Panc1 (cell line): Measurements from ENCODE around the gene RGS12. TPM values are rescaled to one million over a fixed set of nuclear protein-coding genes. Genes with fewer than 3 reads are reported as not detected.

Experiments
- ATAC-seq: fragments of 200-7000 bp; cut with Tn5 transposase; 2 replicates; pipeline ENCODE4 v1.9.1; 2020; ENCODE audit warnings: mild to moderate bottlenecking, moderate library complexity
- BruUV-seq: library from RNA; stranded (reverse); fragments of 400-500 nt; replicated peaks from 2 replicates; lab custom pipeline; 2021; lab: Mats Ljungman, UMichigan
- CTCF ChIA-PET: fragments of 300-600 bp; sonication (Branson Sonifier 250); formaldehyde crosslinking; loops from one replicate; lab custom pipeline; 2022; ENCODE audit warnings: antibody characterized with exemption; lab: Charles Lee
- POLR2A ChIA-PET: fragments of 300-600 bp; sonication (Branson Sonifier 250); formaldehyde crosslinking; loops from one replicate; lab custom pipeline; 2022; ENCODE audit warnings: antibody characterized with exemption; lab: Charles Lee
- DNase-seq: peaks from one replicate; pipeline ENCODE4 v3.0.0-alpha.2; 2010; ENCODE audit warnings: low read depth, low spot score
- H3K27ac ChIP-seq: 2 replicates; pipeline ENCODE4 v1.5.1; 2011; ENCODE audit warnings: mild to moderate bottlenecking, low read length, inconsistent platforms
- H3K27me3 ChIP-seq: fragments of 200-500 bp; sonication (Bioruptor generic); 2 replicates; pipeline ENCODE4 v1.6.0; 2014; ENCODE audit warnings: low read length, inconsistent platforms; ENCODE audit not compliant: control insufficient read depth, insufficient read depth
- H3K36me3 ChIP-seq: fragments of 200-500 bp; sonication (Bioruptor generic); 2 replicates; pipeline ENCODE4 v1.5.1; 2014; ENCODE audit warnings: inconsistent platforms, mild to moderate bottlenecking, low read length, moderate library complexity; ENCODE audit not compliant: control insufficient read depth, insufficient read depth
- H3K4me1 ChIP-seq: 2 replicates; pipeline ENCODE4 v1.5.1; 2011; ENCODE audit warnings: inconsistent platforms, mild to moderate bottlenecking, low read length, moderate library complexity; ENCODE audit not compliant: control insufficient read depth, insufficient read depth
- H3K4me3 ChIP-seq, 2 experiments: 2 replicates each; pipeline ENCODE4 v1.5.1; 2011 to 2012; ENCODE audit warnings: low read depth in 2 of 2, low read length in 2 of 2, mild to moderate bottlenecking in 2 of 2, inconsistent platforms in 1 of 2, moderate library complexity in 1 of 2
- H3K9me3 ChIP-seq: fragments of 200-500 bp; sonication (Bioruptor generic); 2 replicates; pipeline ENCODE4 v1.5.1; 2014; ENCODE audit warnings: low read depth, mild to moderate bottlenecking, inconsistent platforms, low read length, moderate library complexity; ENCODE audit not compliant: control insufficient read depth, insufficient read depth
- CTCF ChIP-seq: fragments of 450-650 bp; IDR thresholded peaks from 2 replicates; pipeline ENCODE4 v1.5.1; 2017; ENCODE audit warnings: mild to moderate bottlenecking
- POLR2AphosphoS5 ChIP-seq: IDR thresholded peaks from 2 replicates; pipeline ENCODE4 v1.6.1; 2012; ENCODE audit warnings: mild to moderate bottlenecking, low read depth, low read length, moderate library complexity
- REST ChIP-seq, 2 experiments: IDR thresholded peaks; 2 replicates each; pipeline ENCODE4 v1.6.1; 2011 to 2012; ENCODE audit warnings: low read depth in 2 of 2, control low read depth in 1 of 2, low read length in 1 of 2, mild to moderate bottlenecking in 1 of 2, moderate library complexity in 1 of 2; ENCODE audit not compliant: insufficient read depth in 1 of 2
- SIN3A ChIP-seq: IDR thresholded peaks from 2 replicates; pipeline ENCODE4 v1.6.1; 2012; ENCODE audit warnings: low read depth, mild to moderate bottlenecking, low read length, moderate library complexity, borderline replicate concordance; ENCODE audit not compliant: insufficient read depth
- TCF7L2 ChIP-seq: IDR thresholded peaks from 2 replicates; pipeline ENCODE4 v1.6.1; 2011; ENCODE audit warnings: mild to moderate bottlenecking, low read depth, low read length, inconsistent platforms
- in situ Hi-C: cut with HindIII; loops from 2 replicates; pipeline ENCODE4 v1.10.0; 2016; ENCODE audit warnings: low sequenced_read_pairs, low pct_unique_long_range_greater_than_20kb
- intact Hi-C: fragments of 100-400 bp; cut with micrococcal nuclease; formaldehyde crosslinking; loops from one replicate; pipeline ENCODE4 v1.10.0; 2022; ENCODE audit not compliant: unreplicated experiment
- total RNA-seq: library from RNA; stranded (reverse); gene quantifications from one replicate; pipeline ENCODE4 v1.2.1, GENCODE V29; 2021; ENCODE audit not compliant: unreplicated experiment

RGS12 gene
- total RNA-seq, 1 experiment from 2014 or later = 24.3 TPM

- Histone ChIP-seq H3K36me3 (no peaks in the 10 kb centered on the region), H3K4me1 (no peaks in the 10 kb centered on the region), H3K27me3 (no peaks in the 10 kb centered on the region), H3K9me3 (no peaks in the 10 kb centered on the region), H3K4me3 (no peak overlapping the region), H3K27ac (no peak overlapping the region)
- POLR2A ChIA-PET = no interaction called here
- intact Hi-C loops = no loop called here
- DNase-seq = no peak
- in situ Hi-C loops = no loop called here
- ATAC-seq = no peak
- TF ChIP-seq TCF7L2 (no peak), POLR2AphosphoS5 (no peak), CTCF (no peak), REST (IDR thresholded peaks at IDR 0.05; ENCODE audit: insufficient read depth in 1 of 2, low read depth in 2 of 2, low read length in 1 of 2) (no peak), SIN3A (no peak)
- CTCF ChIA-PET = no interaction called here
- BruUV-seq = no TSS peak
Measured at GRCh38 chr4:3324093-3324815, 31.4 kb downstream of the RGS12 start.

GRCh38 chr4:3328814-3329663 lies 36.2 kb downstream of the RGS12 start:
- no peaks in the 10 kb centered on the region for H3K27me3 ChIP-seq
- H3K4me3 ChIP-seq = no peak overlapping the region
- in situ Hi-C loops = no loop called here
- H3K36me3 ChIP-seq = no peaks in the 10 kb centered on the region
- TF ChIP-seq REST (IDR thresholded peaks at IDR 0.05; ENCODE audit: insufficient read depth in 1 of 2, low read depth in 2 of 2, low read length in 1 of 2) (no peak), TCF7L2 (no peak), CTCF (no peak)
- no peak overlapping the region for H3K27ac ChIP-seq
- POLR2A ChIA-PET = no interaction called here
- no peaks in the 10 kb centered on the region for H3K4me1 ChIP-seq
- ATAC-seq (no peak), DNase-seq (no peak)
- H3K9me3 ChIP-seq = no peaks in the 10 kb centered on the region
- no TSS peak for BruUV-seq
- intact Hi-C loops = no loop called here
- CTCF ChIA-PET = no interaction called here
